Prostate gland (tissue), 2 donors: ENCODE results near the gene ISCA1. TPM values are rescaled to one million over a fixed set of nuclear protein-coding genes. Genes with fewer than 3 reads are reported as not detected.

Experiments
- DNase-seq: peaks from one replicate; pipeline ENCODE4 v3.0.0-alpha.2; 2019; ENCODE audit warnings: low spot score
- H3K27ac ChIP-seq, 2 donors: fragments of 200-600 bp; sonication (generic); 2 replicates each; pipeline ENCODE4 v1.5.1; 2017 to 2019
- H3K27me3 ChIP-seq: fragments of 200-600 bp; sonication (generic); replicated peaks from 2 replicates; pipeline ENCODE4 v1.5.1; 2019; ENCODE audit not compliant: insufficient read depth
- H3K36me3 ChIP-seq, 2 donors: fragments of 200-600 bp; sonication (generic); 1 replicate in 1 of 2; 2 replicates in 1 of 2; pipeline versions ENCODE4 v1.5.1 to v1.8.1; 2017 to 2019
- H3K4me1 ChIP-seq: fragments of 200-600 bp; sonication (generic); replicated peaks from 2 replicates; pipeline ENCODE4 v1.5.1; 2019
- H3K4me3 ChIP-seq, 2 donors: fragments of 200-600 bp; sonication (generic); 2 replicates each; pipeline ENCODE4 v1.5.1; 2017 to 2019
- H3K9me3 ChIP-seq: fragments of 200-600 bp; sonication (generic); 2 replicates; pipeline ENCODE4 v1.5.1; 2017
- CTCF ChIP-seq, 4 experiments: fragments of 200-600 bp in 2 of 4; fragments of 450-650 bp in 2 of 4; sonication (generic) in 2 of 4; IDR thresholded peaks; 1 replicate in 3 of 4; 2 replicates in 1 of 4; pipeline ENCODE4 v1.5.1; 2016 to 2019; ENCODE audit warnings: antibody characterized with exemption in 4 of 4, mild to moderate bottlenecking in 2 of 4, moderate library complexity in 2 of 4
- POLR2A ChIP-seq: fragments of 450-650 bp; IDR thresholded peaks from one replicate; pipeline ENCODE4 v1.6.1; 2016; ENCODE audit warnings: antibody characterized with exemption, mild to moderate bottlenecking
- POLR2AphosphoS5 ChIP-seq: sonication (generic); formaldehyde crosslinking; IDR thresholded peaks from one replicate; pipeline ENCODE4 v1.6.1; 2017; ENCODE audit warnings: antibody characterized with exemption
- WGBS: methylation state at CpG from one replicate; pipeline ENCODE4 v1.1.5; 2018; 5-methylcytosine and 5-hydroxymethylcytosine counted together
- intact Hi-C: fragments of 100-400 bp; cut with DNase I; formaldehyde crosslinking; loops from one replicate; pipeline ENCODE4 v1.14.2; 2022
- total RNA-seq, 2 donors: library from RNA; depleted of rRNA; stranded (reverse); fragments of >200 nt; gene quantifications; one replicate each; pipeline ENCODE4 v1.1.0, GENCODE V29; 2016

ISCA1 gene
- total RNA-seq, 2 donors from 2014 or later: 39.4 to 51.9 TPM

- 91% methylated on average over 3 of the region's 3 CpGs for WGBS
- peaks cover 0 to 11% of the 10 kb centered on the region in 2 donors for H3K36me3 ChIP-seq
- H3K27me3 ChIP-seq: no peaks in the 10 kb centered on the region
- no peak for TF ChIP-seq POLR2AphosphoS5
- TF ChIP-seq POLR2A: no peak
- no peak for TF ChIP-seq CTCF (IDR thresholded peaks at IDR 0.05)
- no peak overlapping the region for H3K4me3 ChIP-seq
- intact Hi-C loops: no loop called here
- no peak for DNase-seq
- no peak overlapping the region for H3K27ac ChIP-seq
- H3K9me3 ChIP-seq: no peaks in the 10 kb centered on the region
- no peaks in the 10 kb centered on the region for H3K4me1 ChIP-seq
These were observed 44.2 kb upstream of the ISCA1 start for GRCh38 chr9:86326536-86326935.

GRCh38 chr9:86324901-86325300 lies 42.6 kb upstream of the ISCA1 start:
- Histone ChIP-seq H3K27me3 (no peaks in the 10 kb centered on the region), H3K9me3 (no peaks in the 10 kb centered on the region), H3K4me1 (no peaks in the 10 kb centered on the region), H3K4me3 (no peak overlapping the region), H3K27ac (no peak overlapping the region), H3K36me3 (peaks cover 0 to 11% of the 10 kb centered on the region in 2 donors)
- WGBS: 82% methylated on average over 1 of the region's 1 CpG
- intact Hi-C loops: no loop called here
- no peak for DNase-seq
- TF ChIP-seq POLR2A (no peak), CTCF (IDR thresholded peaks at IDR 0.05) (no peak), POLR2AphosphoS5 (no peak)

- TF ChIP-seq CTCF (IDR thresholded peaks at IDR 0.05): no peak
- TF ChIP-seq POLR2AphosphoS5: no peak
- no peak for TF ChIP-seq POLR2A
- no peaks in the 10 kb centered on the region for H3K9me3 ChIP-seq
- H3K27ac ChIP-seq: peak overlapping the region in 1 of 2 donors; percentile 23
- 74% methylated on average over 2 of the region's 2 CpGs for WGBS
- H3K36me3 ChIP-seq: peaks cover 0 to 11% of the 10 kb centered on the region in 2 donors
- DNase-seq: no peak
- intact Hi-C loops: no loop called here
- H3K4me3 ChIP-seq: no peak overlapping the region
- H3K27me3 ChIP-seq: no peaks in the 10 kb centered on the region
- no peaks in the 10 kb centered on the region for H3K4me1 ChIP-seq
These were observed 42.0 kb upstream of the ISCA1 start for GRCh38 chr9:86324308-86324707.

- intact Hi-C loops: no loop called here
- peak overlapping the region in 1 of 2 donors; percentile 23 for H3K27ac ChIP-seq
- DNase-seq: no peak
- no peak for TF ChIP-seq POLR2A
- no peak for TF ChIP-seq CTCF (IDR thresholded peaks at IDR 0.05)
- TF ChIP-seq POLR2AphosphoS5: no peak
- H3K4me1 ChIP-seq: no peaks in the 10 kb centered on the region
- no peak overlapping the region for H3K4me3 ChIP-seq
- H3K27me3 ChIP-seq: no peaks in the 10 kb centered on the region
- peaks cover 9 to 15% of the 10 kb centered on the region in 2 donors for H3K36me3 ChIP-seq
- 69% methylated on average over 8 of the region's 8 CpGs for WGBS
- no peaks in the 10 kb centered on the region for H3K9me3 ChIP-seq
These were observed 40.8 kb upstream of the ISCA1 start for GRCh38 chr9:86322973-86323644.

GRCh38 chr9:86321373-86321772 lies 39.0 kb upstream of the ISCA1 start:
- 80% methylated on average over 5 of the region's 5 CpGs for WGBS
- no peak overlapping the region for H3K4me3 ChIP-seq
- H3K27me3 ChIP-seq: no peaks in the 10 kb centered on the region
- H3K36me3 ChIP-seq: peaks cover 11 to 13% of the 10 kb centered on the region in 2 donors
- H3K27ac ChIP-seq: no peak overlapping the region
- H3K9me3 ChIP-seq: no peaks in the 10 kb centered on the region
- no peaks in the 10 kb centered on the region for H3K4me1 ChIP-seq
- intact Hi-C loops: no loop called here
- no peak for TF ChIP-seq POLR2AphosphoS5
- TF ChIP-seq CTCF (IDR thresholded peaks at IDR 0.05): no peak
- no peak for TF ChIP-seq POLR2A
- no peak for DNase-seq
